ENCODE data around the gene CDH1. TPM values are rescaled to one million over a fixed set of nuclear protein-coding genes. Genes with fewer than 3 reads are reported as not detected.

CDH1 gene
- polyA plus RNA-seq, 3 donors = 0.05 to 0.13 TPM; not detected in 1

GRCh38 chr16:68764862-68765261 lies 27.8 kb downstream of the CDH1 start:
- Mint-ChIP-seq H3K36me3 (no peaks in the 10 kb centered on the region), H3K4me1 (peaks cover 10% of the 10 kb centered on the region), H3K9me3 (peaks cover 0 to 1% (median 0%) of the 10 kb centered on the region in 7 donors), H3K27me3 (ENCODE audit: low read depth in 3 of 3) (peaks cover 3 to 20% (median 14%) of the 10 kb centered on the region in 3 donors), H3K27ac (no peak overlapping the region), H3K4me3 (no peak overlapping the region)
- Histone ChIP-seq H4K20me1 (ENCODE audit: insufficient read depth, low read length) (no peaks in the 10 kb centered on the region), H3K4me3 (replicated peaks in 1 of 3; ENCODE audit: low read depth in 2 of 3, low read length in 3 of 3) (no peak overlapping the region), H3K27me3 (ENCODE audit: control insufficient read depth in 2 of 2, insufficient read depth in 2 of 2, low read length in 2 of 2) (no peaks in the 10 kb centered on the region), H3K9me3 (replicated peaks in 1 of 2; ENCODE audit: control insufficient read depth in 1 of 2, insufficient read depth in 1 of 2, low read length in 2 of 2) (no peaks in the 10 kb centered on the region), H3K4me1 (ENCODE audit: control insufficient read depth in 1 of 2, insufficient read depth in 2 of 2, low read length in 2 of 2) (peaks cover 9 to 11% of the 10 kb centered on the region in 2 donors), H3K36me3 (replicated peaks in 1 of 2; ENCODE audit: control insufficient read depth in 1 of 2, insufficient read depth in 2 of 2, low read length in 2 of 2) (no peaks in the 10 kb centered on the region), H3K4me2 (replicated peaks; ENCODE audit: extremely low read depth, low read length, poor library complexity, severe bottlenecking) (no peak overlapping the region), H3K9ac (ENCODE audit: insufficient read depth, low read length, poor library complexity, severe bottlenecking) (no peak overlapping the region), H3K79me2 (ENCODE audit: insufficient read depth, low read length) (no peaks in the 10 kb centered on the region), H3K27ac (ENCODE audit: low read depth in 1 of 2, low read length in 2 of 2) (no peak overlapping the region), H2AFZ (ENCODE audit: insufficient read depth, low read depth, low read length, poor library complexity, severe bottlenecking) (no peak overlapping the region)
- intact Hi-C loops (cut with micrococcal nuclease) = no loop called here
- no peak for DNase-seq
- TF ChIP-seq CTCF (IDR thresholded peaks at IDR 0.05) = no peak
- 76% methylated on average over 4 of the region's 8 CpGs for WGBS (ENCODE audit: insufficient coverage)

- no peak overlapping the region for H3K27ac Mint-ChIP-seq
- no peak overlapping the region for H3K27ac ChIP-seq (ENCODE audit: low read depth in 1 of 2, low read length in 2 of 2)
- no peak overlapping the region for H3K4me2 ChIP-seq (replicated peaks; ENCODE audit: extremely low read depth, low read length, poor library complexity, severe bottlenecking)
- H3K36me3 ChIP-seq (replicated peaks in 1 of 2; ENCODE audit: control insufficient read depth in 1 of 2, insufficient read depth in 2 of 2, low read length in 2 of 2) = no peaks in the 10 kb centered on the region
- DNase-seq = no peak
- H4K20me1 ChIP-seq (ENCODE audit: insufficient read depth, low read length) = no peaks in the 10 kb centered on the region
- no peaks in the 10 kb centered on the region for H3K4me1 Mint-ChIP-seq
- no peak overlapping the region for H3K4me3 ChIP-seq (replicated peaks in 1 of 3; ENCODE audit: low read depth in 2 of 3, low read length in 3 of 3)
- no peaks in the 10 kb centered on the region for H3K27me3 ChIP-seq (ENCODE audit: control insufficient read depth in 2 of 2, insufficient read depth in 2 of 2, low read length in 2 of 2)
- no peaks in the 10 kb centered on the region for H3K9me3 ChIP-seq (replicated peaks in 1 of 2; ENCODE audit: control insufficient read depth in 1 of 2, insufficient read depth in 1 of 2, low read length in 2 of 2)
- no peak overlapping the region for H3K4me3 Mint-ChIP-seq
- TF ChIP-seq CTCF (IDR thresholded peaks at IDR 0.05) = no peak
- intact Hi-C loops (cut with micrococcal nuclease) = no loop called here
- no peak overlapping the region for H3K9ac ChIP-seq (ENCODE audit: insufficient read depth, low read length, poor library complexity, severe bottlenecking)
- no peak overlapping the region for H2AFZ ChIP-seq (ENCODE audit: insufficient read depth, low read depth, low read length, poor library complexity, severe bottlenecking)
- H3K79me2 ChIP-seq (ENCODE audit: insufficient read depth, low read length) = no peaks in the 10 kb centered on the region
- peaks cover 0 to 1% (median 0%) of the 10 kb centered on the region in 7 donors for H3K9me3 Mint-ChIP-seq
- peaks cover 3 to 16% (median 9%) of the 10 kb centered on the region in 3 donors for H3K27me3 Mint-ChIP-seq (ENCODE audit: low read depth in 3 of 3)
- H3K36me3 Mint-ChIP-seq = no peaks in the 10 kb centered on the region
- WGBS (ENCODE audit: insufficient coverage) = no CpG with 5 or more reads among the region's 1 CpG
- H3K4me1 ChIP-seq (ENCODE audit: control insufficient read depth in 1 of 2, insufficient read depth in 2 of 2, low read length in 2 of 2) = peaks cover 0 to 5% of the 10 kb centered on the region in 2 donors
These were observed 30.5 kb downstream of the CDH1 start for GRCh38 chr16:68767581-68767980.
